Amniotic epithelial cell (primary cell): ENCODE results near the gene ST6GALNAC2.
"Not testable (repeated sequence)": the region's sequence is repeated elsewhere in the genome, so short reads cannot be mapped to it uniquely, and the experiment has no call there.

Source experiments
- DNase-seq: peaks from one replicate; pipeline ENCODE4 v3.0.0-alpha.2; 2010; ENCODE audit warnings: low read depth

The ST6GALNAC2 gene

GRCh38 chr17:76570457-76570856, 15.2 kb downstream of the ST6GALNAC2 start:
- no peak for DNase-seq

GRCh38 chr17:76569607-76570279, 15.9 kb downstream of the ST6GALNAC2 start:
- no peak for DNase-seq

- no peak for DNase-seq
These were observed 16.8 kb downstream of the ST6GALNAC2 start for GRCh38 chr17:76568811-76569221.

GRCh38 chr17:76567634-76568432, 17.8 kb downstream of the ST6GALNAC2 start:
- no peak for DNase-seq

GRCh38 chr17:76566988-76567431, 18.6 kb downstream of the ST6GALNAC2 start:
- DNase-seq, result no peak

- DNase-seq, result no peak
These were observed 19.1 kb downstream of the ST6GALNAC2 start for GRCh38 chr17:76566613-76566943.

- no peak for DNase-seq
These were observed 19.7 kb downstream of the ST6GALNAC2 start for GRCh38 chr17:76565728-76566612.

GRCh38 chr17:76564991-76565727, 20.5 kb downstream of the ST6GALNAC2 start:
- peak; percentile 49 for DNase-seq

GRCh38 chr17:76563359-76563758, 22.3 kb downstream of the ST6GALNAC2 start:
- DNase-seq, result not testable (repeated sequence)

- peak; percentile 91 for DNase-seq
These were observed 22.9 kb downstream of the ST6GALNAC2 start for GRCh38 chr17:76562734-76563148.

GRCh38 chr17:76561799-76562268, 23.8 kb downstream of the ST6GALNAC2 start:
- peak; percentile 82 for DNase-seq

GRCh38 chr17:76561332-76561731, 24.3 kb downstream of the ST6GALNAC2 start:
- peak; percentile 58 for DNase-seq

- DNase-seq, result no peak
These were observed 24.8 kb downstream of the ST6GALNAC2 start for GRCh38 chr17:76560877-76561221.

GRCh38 chr17:76560036-76560876, 25.4 kb downstream of the ST6GALNAC2 start:
- no peak for DNase-seq

- DNase-seq, result not testable (repeated sequence)
These were observed 26.2 kb downstream of the ST6GALNAC2 start for GRCh38 chr17:76559460-76559859.

- no peak for DNase-seq
These were observed 27.2 kb downstream of the ST6GALNAC2 start for GRCh38 chr17:76558198-76559095.

- peak; percentile 92 for DNase-seq
These were observed 28.1 kb downstream of the ST6GALNAC2 start for GRCh38 chr17:76557368-76558197.

GRCh38 chr17:76556765-76557367, 28.8 kb downstream of the ST6GALNAC2 start:
- DNase-seq, result peak; percentile 90
